HCT116 (cell line): ENCODE measurements around the gene REPS2.

Source experiments
- ATF3 ChIP-seq: IDR thresholded peaks from 2 replicates; pipeline ENCODE4 v1.6.1; 2012
- CTCF ChIP-seq, 3 experiments: fragments of 200-600 bp in 1 of 3; sonication (generic) in 1 of 3; IDR thresholded peaks in 2 of 3; conservative IDR thresholded peaks in 1 of 3; 2 replicates each; pipeline ENCODE4 v1.5.1; 2012 to 2017; ENCODE audit warnings: low read depth in 2 of 3, low read length in 2 of 3, antibody characterized with exemption in 1 of 3, borderline replicate concordance in 1 of 3, control low read depth in 1 of 3, mild to moderate bottlenecking in 1 of 3, mixed read lengths in 1 of 3, mixed run types in 1 of 3, moderate library complexity in 1 of 3; ENCODE audit not compliant: insufficient read depth in 1 of 3
- EZH2 ChIP-seq: fragments of 200-600 bp; sonication (generic); IDR thresholded peaks from 2 replicates; pipeline ENCODE4 v1.6.1; 2017; ENCODE audit warnings: antibody characterized with exemption, mixed run types
- EZH2phosphoT487 ChIP-seq: fragments of 200-600 bp; IDR thresholded peaks from 2 replicates; pipeline ENCODE4 v1.6.1; 2018; ENCODE audit warnings: antibody characterized with exemption, borderline replicate concordance
- POLR2A ChIP-seq: IDR thresholded peaks from 2 replicates; pipeline ENCODE4 v1.7.0; 2011; ENCODE audit warnings: borderline replicate concordance; ENCODE audit not compliant: insufficient read depth, insufficient read length; ENCODE audit errors: extremely low read depth
- POLR2AphosphoS5 ChIP-seq: IDR thresholded peaks from 2 replicates; pipeline ENCODE4 v1.6.1; 2011; ENCODE audit warnings: mild to moderate bottlenecking, low read depth, low read length, moderate library complexity
- RAD21 ChIP-seq: IDR thresholded peaks from 2 replicates; pipeline ENCODE4 v1.6.1; 2012; ENCODE audit warnings: low read depth, mild to moderate bottlenecking
- REST ChIP-seq: IDR thresholded peaks from 2 replicates; pipeline ENCODE4 v1.6.1; 2012; ENCODE audit warnings: low read depth
- SIN3A ChIP-seq: IDR thresholded peaks from 2 replicates; pipeline ENCODE4 v1.6.1; 2012; ENCODE audit warnings: low read depth
- YY1 ChIP-seq: IDR thresholded peaks from 2 replicates; pipeline ENCODE4 v1.6.1; 2011; ENCODE audit warnings: low read length, low read depth, moderate library complexity, mild to moderate bottlenecking; ENCODE audit not compliant: insufficient replicate concordance; ENCODE audit errors: extremely low read depth
- ZBTB33 ChIP-seq: IDR thresholded peaks from 2 replicates; pipeline ENCODE4 v1.6.1; 2011; ENCODE audit warnings: mild to moderate bottlenecking, low read length, moderate library complexity; ENCODE audit not compliant: insufficient replicate concordance; ENCODE audit errors: extremely low read depth
- ZFX ChIP-seq: fragments of 450-650 bp; IDR thresholded peaks from 2 replicates; pipeline ENCODE4 v1.6.1; 2017

- no peak for TF ChIP-seq EZH2
- TF ChIP-seq POLR2AphosphoS5 = no peak
- TF ChIP-seq REST = no peak
- no peak for TF ChIP-seq ATF3
- no peak for TF ChIP-seq CTCF (IDR thresholded peaks at IDR 0.05 in 2 of 3, conservative IDR thresholded peaks at IDR 0.05 in 1 of 3; ENCODE audit: borderline replicate concordance in 1 of 3, insufficient read depth in 1 of 3, low read depth in 2 of 3, low read length in 2 of 3)
- TF ChIP-seq YY1 = no peak
- TF ChIP-seq POLR2A = no peak
- no peak for TF ChIP-seq SIN3A
- TF ChIP-seq ZFX = no peak
- no peak for TF ChIP-seq RAD21
- no peak for TF ChIP-seq EZH2phosphoT487
- TF ChIP-seq ZBTB33 = no peak
Observed at GRCh38 chrX:17098516-17099247, 152.2 kb downstream of the REPS2 start.
